RPMI7951 (cell line): ENCODE data around the gene KCNQ4. TPM values are rescaled to one million over a fixed set of nuclear protein-coding genes. Genes with fewer than 3 reads are reported as not detected.

ENCODE experiments used
- total RNA-seq: library from RNA; depleted of rRNA; stranded (reverse); fragments of >200 nt; shearing (Covaris generic); gene quantifications from 2 replicates; pipeline ENCODE4 v1.2.3, GENCODE V29; 2014; rRNA removed

Gene KCNQ4
- total RNA-seq, 1 experiment from 2014 or later: not detected

Other genes with a start within 250 kb of the KCNQ4 start
- 0.84 and 2.1 TPM in 2 replicates for gene RIMS3, start 118.1 kb upstream of the KCNQ4 start, total RNA-seq
- 26.1 and 42.6 TPM in 2 replicates for gene NFYC, start 92.1 kb upstream of the KCNQ4 start, total RNA-seq
- 0.72 and 1.1 TPM in 2 replicates for gene CITED4, start 78.6 kb downstream of the KCNQ4 start, total RNA-seq
- 23.5 and 25.6 TPM in 2 replicates for gene CTPS1, start 195.9 kb downstream of the KCNQ4 start, total RNA-seq
- 0.12 TPM in 1 of 2 replicates, not detected in the other for gene SLFNL1, start 237.9 kb downstream of the KCNQ4 start, total RNA-seq